H1 (cell line): Measurements from ENCODE around the gene RBMS1. TPM values are rescaled to one million over a fixed set of nuclear protein-coding genes. Genes with fewer than 3 reads are reported as not detected.

Experiments
- CTCF ChIA-PET: fragments of 300-600 bp; sonication (Branson Sonifier 250); formaldehyde crosslinking; loops from one replicate; lab custom pipeline; 2021; ENCODE audit not compliant: partially characterized antibody; lab: Charles Lee
- POLR2A ChIA-PET: fragments of 300-600 bp; sonication (Branson Sonifier 250); formaldehyde crosslinking; loops from one replicate; lab custom pipeline; 2021; ENCODE audit warnings: inconsistent platforms; ENCODE audit not compliant: partially characterized antibody; lab: Charles Lee
- DNase-seq, 2 experiments: peaks; one replicate each; pipeline versions ENCODE4 v3.0.0 to v3.0.0-alpha.2; 2010 to 2022; ENCODE audit warnings: low spot score in 2 of 2, low read depth in 1 of 2, mixed read lengths in 1 of 2
- FAIRE-seq: peaks from 2 replicates; lab custom pipeline; 2011; peaks lifted over from hg19 to GRCh38; lab: Jason Lieb, UNC
- H2AFZ ChIP-seq: 2 replicates; pipeline ENCODE4 v1.8.1; 2012; ENCODE audit warnings: low read length, inconsistent platforms
- H2AK5ac ChIP-seq: 2 replicates; pipeline ENCODE4 v1.6.1; 2013; ENCODE audit warnings: low read depth, low read length
- H2BK120ac ChIP-seq: replicated peaks from 2 replicates; pipeline ENCODE3; 2013; ENCODE audit warnings: low read depth, low read length, inconsistent platforms
- H2BK12ac ChIP-seq: 2 replicates; pipeline ENCODE4 v1.6.1; 2013; ENCODE audit warnings: low read depth, low read length
- H2BK15ac ChIP-seq: 2 replicates; pipeline ENCODE4 v1.6.1; 2013; ENCODE audit warnings: low read length
- H2BK20ac ChIP-seq: 2 replicates; pipeline ENCODE4 v1.6.1; 2013; ENCODE audit warnings: low read length
- H2BK5ac ChIP-seq: 2 replicates; pipeline ENCODE4 v1.6.1; 2013; ENCODE audit warnings: low read depth, low read length
- H3K14ac ChIP-seq: 2 replicates; pipeline ENCODE4 v1.6.1; 2013; ENCODE audit warnings: inconsistent platforms; ENCODE audit not compliant: insufficient read length
- H3K18ac ChIP-seq: 2 replicates; pipeline ENCODE4 v1.6.1; 2013; ENCODE audit warnings: low read length; ENCODE audit errors: extremely low read depth
- H3K23ac ChIP-seq: 2 replicates; pipeline ENCODE4 v1.6.1; 2013; ENCODE audit warnings: inconsistent platforms; ENCODE audit not compliant: insufficient read length
- H3K23me2 ChIP-seq: 2 replicates; pipeline ENCODE4 v1.6.1; 2013; ENCODE audit warnings: low read depth, low read length
- H3K27ac ChIP-seq: 2 replicates; pipeline ENCODE4 v1.6.1; 2011; ENCODE audit warnings: low read depth, low read length, inconsistent platforms
- H3K27me3 ChIP-seq, 4 experiments: replicated peaks in 1 of 4; 1 replicate in 1 of 4; 2 replicates in 3 of 4; pipeline versions ENCODE4 v1.6.1 to v1.8.1; 2011 to 2013; ENCODE audit warnings: low read length in 3 of 4, mild to moderate bottlenecking in 3 of 4, inconsistent platforms in 2 of 4, mixed read lengths in 2 of 4, moderate library complexity in 1 of 4; ENCODE audit not compliant: control insufficient read depth in 3 of 4, insufficient read depth in 3 of 4; ENCODE audit errors: extremely low read depth in 1 of 4
- H3K36me3 ChIP-seq, 4 experiments: 2 replicates each; pipeline versions ENCODE4 v1.6.1 to v1.8.1; 2011 to 2013; ENCODE audit warnings: mild to moderate bottlenecking in 4 of 4, low read length in 3 of 4, moderate library complexity in 2 of 4, control low read depth in 1 of 4, inconsistent platforms in 1 of 4; ENCODE audit not compliant: insufficient read depth in 4 of 4, control insufficient read depth in 2 of 4
- H3K4ac ChIP-seq: replicated peaks from 2 replicates; pipeline ENCODE3; 2013; ENCODE audit warnings: low read length, low read depth, mixed read lengths, inconsistent platforms; ENCODE audit not compliant: insufficient read length
- H3K4me1 ChIP-seq, 4 experiments: replicated peaks in 1 of 4; 1 replicate in 1 of 4; 2 replicates in 3 of 4; pipeline versions ENCODE4 v1.6.1 to v1.8.1; 2011 to 2013; ENCODE audit warnings: low read length in 3 of 4, inconsistent platforms in 2 of 4, mixed read lengths in 1 of 4; ENCODE audit not compliant: insufficient read depth in 4 of 4, control insufficient read depth in 3 of 4
- H3K4me2 ChIP-seq, 2 experiments: 2 replicates each; pipeline versions ENCODE4 v1.6.1 to v1.8.1; 2011 to 2013; ENCODE audit warnings: low read depth in 2 of 2, low read length in 2 of 2, control low read depth in 1 of 2, inconsistent platforms in 1 of 2, mild to moderate bottlenecking in 1 of 2; ENCODE audit not compliant: insufficient read depth in 1 of 2
- H3K4me3 ChIP-seq, 4 experiments: fragments of 200-600, 300-600 bp in 1 of 4; sonication (generic), shearing (Covaris generic), sonication (Bioruptor Twin) in 1 of 4; 2 replicates each; pipeline versions ENCODE4 v1.5.1 to v1.8.1; 2011 to 2016; ENCODE audit warnings: low read length in 4 of 4, low read depth in 3 of 4, control low read depth in 2 of 4, inconsistent platforms in 2 of 4, mild to moderate bottlenecking in 2 of 4, mixed read lengths in 1 of 4, moderate library complexity in 1 of 4; ENCODE audit not compliant: insufficient read depth in 2 of 4; ENCODE audit errors: extremely low read depth in 1 of 4
- H3K56ac ChIP-seq: replicated peaks from 2 replicates; pipeline ENCODE3; 2013; ENCODE audit warnings: low read depth, mild to moderate bottlenecking, mixed read lengths, low read length, inconsistent platforms; ENCODE audit not compliant: insufficient read length
- H3K79me1 ChIP-seq: 2 replicates; pipeline ENCODE4 v1.6.1; 2013; ENCODE audit warnings: low read depth, low read length, control low read depth
- H3K79me2 ChIP-seq, 2 experiments: 2 replicates each; pipeline versions ENCODE4 v1.6.1 to v1.8.1; 2012 to 2013; ENCODE audit warnings: low read length in 2 of 2, mild to moderate bottlenecking in 2 of 2, inconsistent platforms in 1 of 2; ENCODE audit not compliant: insufficient read depth in 2 of 2, control insufficient read depth in 1 of 2
- H3K9ac ChIP-seq, 4 experiments: replicated peaks in 1 of 4; 1 replicate in 1 of 4; 2 replicates in 3 of 4; pipeline versions ENCODE4 v1.6.1 to v1.8.1; 2011 to 2013; ENCODE audit warnings: low read depth in 3 of 4, low read length in 3 of 4, control low read depth in 2 of 4, mild to moderate bottlenecking in 2 of 4, moderate library complexity in 2 of 4, inconsistent platforms in 1 of 4; ENCODE audit errors: extremely low read depth in 1 of 4
- H3K9me3 ChIP-seq, 2 experiments: 2 replicates each; pipeline versions ENCODE4 v1.6.1 to v1.8.1; 2012 to 2013; ENCODE audit warnings: mild to moderate bottlenecking in 2 of 2, moderate library complexity in 2 of 2, control low read depth in 1 of 2, inconsistent platforms in 1 of 2, low read depth in 1 of 2, low read length in 1 of 2, mixed read lengths in 1 of 2; ENCODE audit not compliant: insufficient read depth in 2 of 2
- H4K20me1 ChIP-seq, 2 experiments: replicated peaks in 1 of 2; 2 replicates each; pipeline versions ENCODE3 to v1.8.1; 2011 to 2013; ENCODE audit warnings: inconsistent platforms in 2 of 2, low read length in 2 of 2, mild to moderate bottlenecking in 1 of 2; ENCODE audit not compliant: insufficient read depth in 2 of 2, control insufficient read depth in 1 of 2
- H4K5ac ChIP-seq: 2 replicates; pipeline ENCODE4 v1.6.1; 2013; ENCODE audit warnings: low read length, low read depth, mixed read lengths, inconsistent platforms; ENCODE audit not compliant: insufficient read length
- H4K8ac ChIP-seq: 2 replicates; pipeline ENCODE4 v1.8.0; 2013; ENCODE audit warnings: mild to moderate bottlenecking, moderate library complexity, low read length, inconsistent platforms; ENCODE audit not compliant: insufficient read depth; ENCODE audit errors: extremely low read depth
- H4K91ac ChIP-seq: replicated peaks from 2 replicates; pipeline ENCODE3; 2013; ENCODE audit warnings: low read length, mixed read lengths, inconsistent platforms; ENCODE audit not compliant: insufficient read length
- CREB1 ChIP-seq: IDR thresholded peaks from 2 replicates; pipeline ENCODE4 v1.6.1; 2012; ENCODE audit warnings: inconsistent platforms
- EGR1 ChIP-seq: IDR thresholded peaks from 2 replicates; pipeline ENCODE4 v1.6.1; 2011; ENCODE audit warnings: low read depth, low read length, borderline replicate concordance
- NANOG ChIP-seq: IDR thresholded peaks from 2 replicates; pipeline ENCODE4 v1.6.1; 2011; ENCODE audit warnings: low read length, low read depth, mild to moderate bottlenecking, inconsistent platforms; ENCODE audit not compliant: insufficient read depth, poor library complexity, severe bottlenecking
- NRF1 ChIP-seq: IDR thresholded peaks from 2 replicates; pipeline ENCODE4 v1.6.1; 2011; ENCODE audit warnings: mild to moderate bottlenecking, low read depth, low read length, improper control_type of control experiment
- POLR2AphosphoS5 ChIP-seq: IDR thresholded peaks from 2 replicates; pipeline ENCODE4 v1.6.1; 2011; ENCODE audit warnings: low read depth, low read length
- RFX5 ChIP-seq: IDR thresholded peaks from 2 replicates; pipeline ENCODE4 v1.6.1; 2011; ENCODE audit warnings: low read depth, low read length, improper control_type of control experiment, borderline replicate concordance
- SP1 ChIP-seq: IDR thresholded peaks from 2 replicates; pipeline ENCODE4 v1.6.1; 2011; ENCODE audit warnings: low read depth, low read length
- WGBS, 2 experiments: shearing (Covaris generic) in 1 of 2; methylation state at CpG; one replicate each; pipeline versions ENCODE4 v1.1.6 to v1.1.7; 2013 to 2015; ENCODE audit warnings: low lambda C conversion rate in 2 of 2, mixed read lengths in 2 of 2, inconsistent platforms in 1 of 2, low coverage in 1 of 2, missing lambda C conversion rate in 1 of 2; ENCODE audit not compliant: insufficient replicate concordance in 2 of 2, insufficient coverage in 1 of 2, insufficient read length in 1 of 2; ENCODE audit errors: extremely low coverage in 1 of 2, missing lambda C conversion rate in 1 of 2; 5-methylcytosine and 5-hydroxymethylcytosine counted together
- polyA plus RNA-seq, 7 experiments: library from polyadenylated mRNA; depleted of rRNA in 3 of 7; stranded (reverse) in 5 of 7; unstranded in 2 of 7; fragments of >200 nt in 5 of 7; fragments of 200-250 nt in 2 of 7; gene quantifications; 1 replicate in 5 of 7; 2 replicates in 1 of 7; 4 replicates in 1 of 7; pipeline versions ENCODE4 v1.2.1 to v1.2.3, GENCODE V29; 2011 to 2013; ENCODE audit warnings: missing spikeins in 2 of 7, mixed read lengths in 2 of 7
- total RNA-seq: library from RNA; stranded (reverse); fragmentation: NEBNext Ultra II Directional; extraction: Animal tissue kit (Norgen Biotek cat#: 25700); gene quantifications from 2 replicates; pipeline ENCODE4 v1.2.1, GENCODE V29; 2021

The RBMS1 gene
- total and polyA plus RNA-seq, 2 of the 8 experiments (the other 6 are each of a cell fraction or from before 2014, with no cell fraction given): 53.7 to 60.0 TPM

DNA sequence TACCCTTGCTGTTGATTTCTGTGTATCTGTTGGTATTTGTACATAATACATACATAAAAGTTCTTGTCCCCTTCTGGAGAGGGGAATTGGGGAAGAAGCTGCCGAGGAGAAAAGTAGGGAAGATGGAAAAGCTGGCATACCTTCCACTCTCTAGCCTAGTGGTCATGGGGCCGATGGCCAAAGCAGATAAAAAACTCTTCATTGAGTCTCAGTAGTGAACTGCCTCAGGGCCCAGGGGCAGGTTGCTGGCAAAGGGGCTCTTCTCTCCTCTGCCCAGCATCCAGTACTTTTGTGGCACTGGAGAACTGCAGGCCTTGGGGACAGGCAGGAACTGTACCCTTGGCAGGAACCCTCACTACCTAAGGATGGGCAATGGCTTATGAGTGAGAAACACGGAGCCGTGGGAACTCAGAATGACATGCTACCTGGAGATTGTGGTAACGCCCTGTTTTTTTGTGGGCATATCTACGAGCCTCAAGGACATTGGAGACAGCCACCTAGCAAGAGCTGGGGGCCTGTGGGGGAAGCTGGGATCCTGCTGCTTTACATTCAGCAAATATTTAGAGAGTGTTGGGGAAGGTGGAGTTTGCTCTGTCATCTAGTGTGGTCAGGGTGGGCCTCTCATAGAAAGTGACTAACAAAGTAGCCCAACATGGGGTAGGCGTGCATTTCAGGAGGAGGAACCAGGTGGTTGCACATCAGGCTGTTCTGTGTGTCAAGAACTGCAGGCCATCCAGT, 270.9 kb downstream of the RBMS1 start:
- H3K4me1 ChIP-seq: peaks cover 0 to 5% (median 5%) of the 10 kb centered on the region in 4 experiments; a peak in 3 of 7 replicates
- DNase-seq (no peak), FAIRE-seq (no peak)
- H3K4ac ChIP-seq: no peak overlapping the region
- 0 out of 2 replicates have a peak overlapping the region, but pooled peaks have one; percentile 22 for H2BK15ac ChIP-seq
- no peaks in the 10 kb centered on the region for H3K79me2 ChIP-seq
- no peak overlapping the region for H2BK5ac ChIP-seq
- no peaks in the 10 kb centered on the region for H4K20me1 ChIP-seq
- ChIA-PET CTCF (interaction anchor here (0.6 to 5.3 kb wide), 5 partner anchors 13 to 113 kb away, joined by 3 to 32 read pairs (median 11); no protein-coding TSS in a partner anchor), POLR2A (interaction anchor here (0.6 kb wide), 1 partner anchor 111 kb away, joined by 4 read pairs; no protein-coding TSS in a partner anchor)
- H2BK120ac ChIP-seq: no peak overlapping the region
- H4K91ac ChIP-seq: no peak overlapping the region
- no peak overlapping the region for H2AK5ac ChIP-seq
- H2BK20ac ChIP-seq: no peak overlapping the region
- H3K9ac ChIP-seq: no peak overlapping the region
- no peak overlapping the region for H3K56ac ChIP-seq
- no peaks in the 10 kb centered on the region for H3K23me2 ChIP-seq
- no peaks in the 10 kb centered on the region for H3K27me3 ChIP-seq
- H4K5ac ChIP-seq: no peak overlapping the region
- no peaks in the 10 kb centered on the region for H3K79me1 ChIP-seq
- no peak overlapping the region for H2AFZ ChIP-seq
- H3K14ac ChIP-seq: no peak overlapping the region
- H4K8ac ChIP-seq: no peak overlapping the region
- no peak overlapping the region for H3K23ac ChIP-seq
- H3K4me3 ChIP-seq: no peak overlapping the region
- H3K27ac ChIP-seq: no peak overlapping the region
- TF ChIP-seq CREB1: no peak
- no peak for TF ChIP-seq SP1
- TF ChIP-seq NRF1: no peak
- TF ChIP-seq RFX5: no peak
- TF ChIP-seq POLR2AphosphoS5: no peak
- TF ChIP-seq EGR1: no peak
- TF ChIP-seq NANOG: no peak
- H3K9me3 ChIP-seq: no peaks in the 10 kb centered on the region
- 94% methylated on average over 7 of the region's 7 CpGs; no CpG with 5 or more reads in 1 of the 2 experiments for WGBS, 2 experiments
- H3K36me3 ChIP-seq: no peaks in the 10 kb centered on the region
- H2BK12ac ChIP-seq: no peak overlapping the region
- H3K4me2 ChIP-seq: no peak overlapping the region
- no peak overlapping the region for H3K18ac ChIP-seq
